Activated naive CD4-positive, alpha-beta T cell treated with anti-CD3 and anti-CD28 coated beads, Interleukin-2, amount 50 U/mL, for 24 hours (primary cell): Measurements from ENCODE around the gene GUCA2A.

Source experiments
- H3K27ac Mint-ChIP-seq: one replicate; pipeline ENCODE4 v1.8.0; 2021; ENCODE audit warnings: mild to moderate bottlenecking, mixed read lengths
- H3K27me3 Mint-ChIP-seq: one replicate; pipeline ENCODE4 v1.8.0; 2021; ENCODE audit warnings: mixed read lengths
- H3K36me3 Mint-ChIP-seq: one replicate; pipeline ENCODE4 v1.8.0; 2021; ENCODE audit warnings: mixed read lengths
- H3K4me1 Mint-ChIP-seq: one replicate; pipeline ENCODE4 v1.8.0; 2021; ENCODE audit warnings: mixed read lengths
- H3K4me3 Mint-ChIP-seq: one replicate; pipeline ENCODE4 v1.8.0; 2021; ENCODE audit warnings: mild to moderate bottlenecking, mixed read lengths
- H3K9me3 Mint-ChIP-seq: one replicate; pipeline ENCODE4 v1.8.0; 2021; ENCODE audit warnings: mixed read lengths

The GUCA2A gene

GRCh38 chr1:42148166-42148565, 16.4 kb downstream of the GUCA2A start:
- H3K4me3 Mint-ChIP-seq: no peak overlapping the region

GRCh38 chr1:42146626-42147320, 17.8 kb downstream of the GUCA2A start:
- H3K9me3 Mint-ChIP-seq: no peaks in the 10 kb centered on the region
- H3K4me1 Mint-ChIP-seq: peaks cover 6% of the 10 kb centered on the region
- no peak overlapping the region for H3K4me3 Mint-ChIP-seq
- H3K36me3 Mint-ChIP-seq: no peaks in the 10 kb centered on the region
- no peak overlapping the region for H3K27ac Mint-ChIP-seq
- no peaks in the 10 kb centered on the region for H3K27me3 Mint-ChIP-seq

More at GRCh38 chr1:42148166-42148565, 16.4 kb downstream of the GUCA2A start:
- H3K27me3 Mint-ChIP-seq: no peaks in the 10 kb centered on the region
- no peak overlapping the region for H3K27ac Mint-ChIP-seq
- H3K36me3 Mint-ChIP-seq: no peaks in the 10 kb centered on the region
- peaks cover 4% of the 10 kb centered on the region for H3K4me1 Mint-ChIP-seq
- H3K9me3 Mint-ChIP-seq: no peaks in the 10 kb centered on the region

- H3K4me1 Mint-ChIP-seq: peaks cover 6% of the 10 kb centered on the region
- H3K27ac Mint-ChIP-seq: no peak overlapping the region
- no peak overlapping the region for H3K4me3 Mint-ChIP-seq
- H3K9me3 Mint-ChIP-seq: no peaks in the 10 kb centered on the region
- H3K36me3 Mint-ChIP-seq: no peaks in the 10 kb centered on the region
- peaks cover under 1% of the 10 kb centered on the region for H3K27me3 Mint-ChIP-seq
Measured at GRCh38 chr1:42145764-42146625, 18.6 kb downstream of the GUCA2A start.

GRCh38 chr1:42145389-42145716, 19.2 kb downstream of the GUCA2A start:
- no peak overlapping the region for H3K4me3 Mint-ChIP-seq
- H3K36me3 Mint-ChIP-seq: no peaks in the 10 kb centered on the region
- H3K27ac Mint-ChIP-seq: no peak overlapping the region
- H3K27me3 Mint-ChIP-seq: peaks cover 2% of the 10 kb centered on the region
- peaks cover 6% of the 10 kb centered on the region for H3K4me1 Mint-ChIP-seq
- H3K9me3 Mint-ChIP-seq: no peaks in the 10 kb centered on the region

- H3K4me1 Mint-ChIP-seq: peaks cover 6% of the 10 kb centered on the region
- no peaks in the 10 kb centered on the region for H3K9me3 Mint-ChIP-seq
Measured at GRCh38 chr1:42144711-42145388, 19.7 kb downstream of the GUCA2A start.

GRCh38 chr1:42143896-42144710, 20.4 kb downstream of the GUCA2A start:
- Mint-ChIP-seq H3K36me3 (no peaks in the 10 kb centered on the region), H3K9me3 (no peaks in the 10 kb centered on the region), H3K27ac (no peak overlapping the region), H3K27me3 (peaks cover 2% of the 10 kb centered on the region), H3K4me3 (no peak overlapping the region), H3K4me1 (peaks cover 6% of the 10 kb centered on the region)

More at GRCh38 chr1:42144711-42145388, 19.7 kb downstream of the GUCA2A start:
- Mint-ChIP-seq H3K27me3 (peaks cover 2% of the 10 kb centered on the region), H3K36me3 (no peaks in the 10 kb centered on the region), H3K27ac (no peak overlapping the region), H3K4me3 (no peak overlapping the region)

GRCh38 chr1:42142894-42143675, 21.5 kb downstream of the GUCA2A start:
- Mint-ChIP-seq H3K36me3 (no peaks in the 10 kb centered on the region), H3K9me3 (no peaks in the 10 kb centered on the region), H3K27ac (no peak overlapping the region), H3K27me3 (peaks cover 2% of the 10 kb centered on the region), H3K4me3 (no peak overlapping the region), H3K4me1 (peaks cover 6% of the 10 kb centered on the region)

- Mint-ChIP-seq H3K9me3 (no peaks in the 10 kb centered on the region), H3K4me1 (peaks cover 6% of the 10 kb centered on the region), H3K36me3 (no peaks in the 10 kb centered on the region), H3K27ac (no peak overlapping the region), H3K4me3 (no peak overlapping the region), H3K27me3 (peaks cover 2% of the 10 kb centered on the region)
Measured at GRCh38 chr1:42141978-42142377, 22.6 kb downstream of the GUCA2A start.

- H3K4me1 Mint-ChIP-seq: peaks cover 6% of the 10 kb centered on the region
- peaks cover 2% of the 10 kb centered on the region for H3K27me3 Mint-ChIP-seq
- H3K27ac Mint-ChIP-seq: no peak overlapping the region
- no peaks in the 10 kb centered on the region for H3K36me3 Mint-ChIP-seq
- H3K4me3 Mint-ChIP-seq: no peak overlapping the region
- no peaks in the 10 kb centered on the region for H3K9me3 Mint-ChIP-seq
Measured at GRCh38 chr1:42140191-42140590, 24.4 kb downstream of the GUCA2A start.

GRCh38 chr1:42139444-42139843, 25.1 kb downstream of the GUCA2A start:
- Mint-ChIP-seq H3K27me3 (peaks cover 2% of the 10 kb centered on the region), H3K9me3 (no peaks in the 10 kb centered on the region), H3K36me3 (no peaks in the 10 kb centered on the region), H3K4me3 (no peak overlapping the region), H3K27ac (no peak overlapping the region), H3K4me1 (peaks cover 6% of the 10 kb centered on the region)

GRCh38 chr1:42138586-42138985, 26.0 kb downstream of the GUCA2A start:
- Mint-ChIP-seq H3K4me3 (no peak overlapping the region), H3K36me3 (no peaks in the 10 kb centered on the region), H3K27me3 (peaks cover 2% of the 10 kb centered on the region), H3K4me1 (peaks cover 6% of the 10 kb centered on the region), H3K9me3 (no peaks in the 10 kb centered on the region), H3K27ac (no peak overlapping the region)

GRCh38 chr1:42137766-42138165, 26.8 kb downstream of the GUCA2A start:
- peaks cover 2% of the 10 kb centered on the region for H3K27me3 Mint-ChIP-seq
- no peak overlapping the region for H3K4me3 Mint-ChIP-seq
- H3K4me1 Mint-ChIP-seq: no peaks in the 10 kb centered on the region
- H3K9me3 Mint-ChIP-seq: no peaks in the 10 kb centered on the region
- no peaks in the 10 kb centered on the region for H3K36me3 Mint-ChIP-seq
- no peak overlapping the region for H3K27ac Mint-ChIP-seq

GRCh38 chr1:42136466-42136865, 28.1 kb downstream of the GUCA2A start:
- Mint-ChIP-seq H3K27ac (no peak overlapping the region), H3K36me3 (no peaks in the 10 kb centered on the region), H3K4me1 (no peaks in the 10 kb centered on the region), H3K27me3 (peaks cover 2% of the 10 kb centered on the region), H3K4me3 (no peak overlapping the region), H3K9me3 (no peaks in the 10 kb centered on the region)

- Mint-ChIP-seq H3K4me3 (no peak overlapping the region), H3K27me3 (no peaks in the 10 kb centered on the region), H3K4me1 (no peaks in the 10 kb centered on the region), H3K9me3 (no peaks in the 10 kb centered on the region), H3K27ac (no peak overlapping the region), H3K36me3 (no peaks in the 10 kb centered on the region)
Measured at GRCh38 chr1:42135426-42135825, 29.1 kb downstream of the GUCA2A start.
